Endothelial cell (in vitro differentiated cells): ENCODE data around the gene COL5A1. TPM values are rescaled to one million over a fixed set of nuclear protein-coding genes. Genes with fewer than 3 reads are reported as not detected.

Experiments
- DNase-seq: peaks from one replicate; pipeline ENCODE4 v3.0.0; 2021; ENCODE audit warnings: low spot score
- H3K27ac Mint-ChIP-seq: one replicate; pipeline ENCODE4 v1.8.0; 2021; ENCODE audit warnings: mixed read lengths, inconsistent platforms; ENCODE audit not compliant: unreplicated experiment
- H3K27me3 Mint-ChIP-seq: one replicate; pipeline ENCODE4 v1.8.0; 2021; ENCODE audit warnings: mild to moderate bottlenecking, moderate library complexity, mixed read lengths, inconsistent platforms; ENCODE audit not compliant: unreplicated experiment
- H3K36me3 Mint-ChIP-seq: one replicate; pipeline ENCODE4 v1.8.0; 2021; ENCODE audit warnings: mild to moderate bottlenecking, low read depth, mixed read lengths, inconsistent platforms; ENCODE audit not compliant: unreplicated experiment
- H3K4me1 Mint-ChIP-seq: one replicate; pipeline ENCODE4 v1.8.0; 2021; ENCODE audit warnings: mild to moderate bottlenecking, mixed read lengths, inconsistent platforms; ENCODE audit not compliant: unreplicated experiment
- H3K4me3 Mint-ChIP-seq: one replicate; pipeline ENCODE4 v1.8.0; 2021; ENCODE audit warnings: mild to moderate bottlenecking, mixed read lengths, inconsistent platforms; ENCODE audit not compliant: unreplicated experiment
- H3K9me3 Mint-ChIP-seq: one replicate; pipeline ENCODE4 v1.8.0; 2021; ENCODE audit warnings: mixed read lengths, inconsistent platforms; ENCODE audit not compliant: unreplicated experiment
- CTCF ChIP-seq: fragments of 200-600 bp; sonication (generic); IDR thresholded peaks from one replicate; pipeline ENCODE4 v1.5.0; 2021; ENCODE audit warnings: antibody characterized with exemption; ENCODE audit not compliant: unreplicated experiment
- total RNA-seq: library from RNA; stranded (reverse); fragmentation: NEBNext Ultra II Directional; extraction: Animal tissue kit (Norgen Biotek cat#: 25700); gene quantifications from one replicate; pipeline ENCODE4 v1.2.1, GENCODE V29; 2021; ENCODE audit not compliant: unreplicated experiment

COL5A1 gene
- total RNA-seq, 1 donor from 2014 or later: 24.3 TPM

DNA sequence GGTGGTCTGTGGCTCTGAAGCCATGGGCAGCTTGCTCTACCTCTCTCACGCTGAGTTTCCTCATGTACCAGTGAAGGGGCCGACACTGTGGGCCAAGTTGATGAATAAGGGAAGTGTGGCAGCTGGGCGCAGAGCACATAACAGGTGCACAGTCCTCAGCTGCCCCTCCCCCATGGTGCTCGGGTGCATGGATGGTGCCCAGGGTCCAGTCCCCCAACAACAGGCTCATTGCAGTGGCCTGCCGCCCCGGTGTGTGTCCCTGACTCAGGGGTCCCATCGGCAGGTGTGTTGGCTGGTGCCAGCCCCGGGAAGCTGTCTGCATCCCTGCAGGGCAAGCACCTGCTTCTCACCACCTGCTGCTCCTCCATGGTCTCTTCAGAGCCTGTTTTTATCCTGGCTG lies 36.6 kb downstream of the COL5A1 start:
- DNase-seq: no peak
- no peaks in the 10 kb centered on the region for H3K9me3 Mint-ChIP-seq
- H3K4me1 Mint-ChIP-seq: peaks cover 2% of the 10 kb centered on the region
- H3K4me3 Mint-ChIP-seq: no peak overlapping the region
- peaks cover 5% of the 10 kb centered on the region for H3K27me3 Mint-ChIP-seq
- no peak for TF ChIP-seq CTCF
- H3K36me3 Mint-ChIP-seq: no peaks in the 10 kb centered on the region
- no peak overlapping the region for H3K27ac Mint-ChIP-seq

DNA sequence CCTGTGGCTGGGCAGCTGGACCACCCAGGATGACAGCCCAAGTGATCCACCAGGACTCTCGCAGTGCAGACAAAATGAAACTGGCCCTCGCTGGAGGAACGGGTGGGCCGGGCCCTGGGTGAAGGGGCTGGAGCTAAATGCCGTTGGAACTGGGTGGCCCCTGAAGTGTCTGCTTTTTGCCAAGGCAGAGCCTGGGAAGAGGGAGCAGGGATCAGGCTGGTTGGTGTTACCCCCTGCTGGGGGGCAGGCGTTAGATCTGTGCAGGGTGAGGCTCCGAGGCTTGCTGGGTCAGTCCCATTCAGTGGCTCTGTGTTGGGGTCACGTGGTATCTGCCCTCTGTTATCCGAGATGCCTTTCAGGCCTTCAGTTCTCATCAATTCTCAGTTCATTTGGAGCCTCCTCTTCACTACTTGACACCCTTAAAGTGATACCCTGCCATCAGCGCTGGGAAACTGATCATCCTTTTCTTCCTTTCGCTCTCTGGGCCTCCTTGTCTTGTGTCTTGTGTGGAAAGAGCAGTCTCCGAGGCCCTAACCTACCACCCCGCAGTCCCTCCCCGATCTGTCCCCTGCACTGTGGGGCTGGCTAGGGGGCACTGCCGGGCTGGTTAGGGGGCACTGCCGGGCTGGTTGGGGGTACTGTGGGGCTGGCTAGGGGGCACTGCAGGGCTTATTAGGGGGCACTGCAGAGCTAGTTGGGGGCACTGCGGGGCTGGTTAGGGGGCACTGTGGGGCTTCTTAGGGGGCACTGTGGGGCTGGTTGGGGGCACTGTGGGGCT lies 37.3 kb downstream of the COL5A1 start:
- H3K4me3 Mint-ChIP-seq: no peak overlapping the region

DNA sequence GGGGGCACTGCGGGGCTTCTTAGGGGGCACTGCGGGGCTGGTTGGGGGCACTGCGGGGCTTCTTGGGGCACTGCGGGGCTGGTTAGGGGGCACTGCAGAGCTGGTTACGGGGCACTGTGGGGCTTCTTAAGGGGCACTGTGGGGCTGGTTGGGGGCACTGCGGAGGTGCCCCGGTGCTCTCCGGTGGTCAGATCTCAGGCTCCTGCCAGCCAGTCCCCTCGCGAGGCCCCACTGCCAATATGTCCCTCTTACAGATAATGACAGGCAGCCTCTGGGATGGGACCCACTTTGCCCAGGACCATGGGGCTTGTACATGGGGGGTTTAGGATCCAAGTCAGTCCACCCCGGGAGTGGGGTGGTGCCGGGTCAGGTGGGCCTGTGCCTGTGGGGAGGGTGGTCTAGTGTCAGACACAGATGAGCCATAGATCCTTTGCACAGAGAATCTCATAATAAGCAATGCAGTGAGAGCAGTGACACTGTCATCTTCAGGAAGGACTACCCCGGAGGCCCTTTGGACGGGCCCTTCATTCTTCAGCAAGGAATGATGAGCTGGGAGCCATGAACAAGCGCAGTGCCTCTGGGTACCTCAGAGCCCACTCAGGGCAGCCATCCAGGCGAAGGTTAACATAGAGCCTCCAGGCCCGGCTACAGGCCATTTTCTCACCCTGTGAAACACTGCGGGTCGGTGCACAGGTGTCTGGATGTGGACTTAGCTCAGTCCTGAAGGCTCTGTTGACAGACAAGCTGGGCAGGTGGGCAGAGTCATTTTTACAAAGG lies 38.2 kb downstream of the COL5A1 start:
- Mint-ChIP-seq H3K4me1 (peaks cover 2% of the 10 kb centered on the region), H3K9me3 (no peaks in the 10 kb centered on the region), H3K27ac (no peak overlapping the region), H3K36me3 (no peaks in the 10 kb centered on the region), H3K4me3 (no peak overlapping the region), H3K27me3 (peaks cover 5% of the 10 kb centered on the region)
- DNase-seq: no peak
- no peak for TF ChIP-seq CTCF

More for the DNA sequence above, 37.3 kb downstream of the COL5A1 start:
- H3K36me3 Mint-ChIP-seq: no peaks in the 10 kb centered on the region
- DNase-seq: no peak
- no peaks in the 10 kb centered on the region for H3K9me3 Mint-ChIP-seq
- H3K27me3 Mint-ChIP-seq: peaks cover 5% of the 10 kb centered on the region
- H3K27ac Mint-ChIP-seq: no peak overlapping the region
- H3K4me1 Mint-ChIP-seq: peaks cover 2% of the 10 kb centered on the region
- TF ChIP-seq CTCF: no peak

DNA sequence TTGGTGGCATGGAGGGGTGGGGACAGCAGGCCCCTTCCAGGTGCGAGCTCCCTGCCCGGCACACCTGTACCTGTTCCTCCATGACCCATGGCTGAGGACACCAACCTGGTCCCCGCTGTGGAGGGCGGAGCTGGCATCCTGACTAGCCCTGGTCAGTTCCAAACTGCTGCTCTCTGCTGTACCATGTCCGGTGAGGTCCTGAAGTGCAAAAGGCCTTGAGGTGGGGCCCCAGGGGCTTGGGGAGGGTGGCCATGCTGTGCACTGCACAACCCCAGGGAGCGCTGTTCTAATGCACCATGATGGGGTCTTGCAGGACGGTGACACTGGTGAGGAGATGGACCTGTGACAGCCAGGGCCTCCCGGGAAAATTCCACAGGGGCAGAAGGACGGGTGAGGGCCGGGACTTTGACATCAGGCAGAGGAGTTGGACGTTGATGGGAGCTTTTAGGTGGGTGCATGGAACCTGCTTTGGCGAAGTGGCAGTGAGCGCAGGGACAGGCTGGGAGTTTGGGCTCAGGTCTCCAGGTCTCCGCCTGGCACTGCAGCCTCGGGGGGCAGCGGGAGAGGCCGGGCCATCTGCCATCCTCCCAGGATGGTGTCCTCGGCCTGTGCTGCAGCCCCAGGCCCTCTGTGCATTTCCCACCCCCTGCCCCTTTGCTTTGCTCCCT lies 38.9 kb downstream of the COL5A1 start:
- peaks cover 5% of the 10 kb centered on the region for H3K27me3 Mint-ChIP-seq
- TF ChIP-seq CTCF: no peak
- H3K4me1 Mint-ChIP-seq: peaks cover 2% of the 10 kb centered on the region
- H3K36me3 Mint-ChIP-seq: no peaks in the 10 kb centered on the region
- DNase-seq: no peak
- H3K4me3 Mint-ChIP-seq: no peak overlapping the region
- H3K9me3 Mint-ChIP-seq: no peaks in the 10 kb centered on the region
- no peak overlapping the region for H3K27ac Mint-ChIP-seq
